ENCODE data around the gene TCF12. TPM values are rescaled to one million over a fixed set of nuclear protein-coding genes. Genes with fewer than 3 reads are reported as not detected.
"Not testable (repeated sequence)": the region's sequence is repeated elsewhere in the genome, so short reads cannot be mapped to it uniquely, and the experiment has no call there.

Gene TCF12
- total and polyA plus RNA-seq, 5 donors from 2014 or later: 45.7 to 83.7 (median 68.2) TPM

GRCh38 chr15:57005244-57005643, 86.8 kb downstream of the TCF12 start:
- Mint-ChIP-seq H3K9me3 (peaks cover 0 to 1% (median 0%) of the 10 kb centered on the region in 7 donors), H3K4me1 (peaks cover 20 to 50% (median 36%) of the 10 kb centered on the region in 4 donors), H3K4me3 (no peak overlapping the region), H3K27me3 (no peaks in the 10 kb centered on the region), H3K27ac (no peak overlapping the region), H3K36me3 (peaks cover 8% of the 10 kb centered on the region)
- H3K4me3 ChIP-seq (ENCODE audit: low read depth, low read length): no peak overlapping the region
- H3K9me3 ChIP-seq (ENCODE audit: control insufficient read depth in 2 of 2, low read length in 2 of 2): no peaks in the 10 kb centered on the region
- DNase-seq (no peak), ATAC-seq (ENCODE audit: low read depth in 2 of 2) (no peak)
- peaks cover 3% of the 10 kb centered on the region for H3K36me3 ChIP-seq (ENCODE audit: control insufficient read depth, insufficient read depth, low read length)
- H3K4me1 ChIP-seq (ENCODE audit: control insufficient read depth, insufficient read depth, low read length, poor library complexity, severe bottlenecking): no peaks in the 10 kb centered on the region
- H3K27ac ChIP-seq (ENCODE audit: insufficient read depth, low read length, poor library complexity, severe bottlenecking): no peak overlapping the region
- H3K27me3 ChIP-seq (ENCODE audit: control insufficient read depth, insufficient read depth, low read length): no peaks in the 10 kb centered on the region

DNA sequence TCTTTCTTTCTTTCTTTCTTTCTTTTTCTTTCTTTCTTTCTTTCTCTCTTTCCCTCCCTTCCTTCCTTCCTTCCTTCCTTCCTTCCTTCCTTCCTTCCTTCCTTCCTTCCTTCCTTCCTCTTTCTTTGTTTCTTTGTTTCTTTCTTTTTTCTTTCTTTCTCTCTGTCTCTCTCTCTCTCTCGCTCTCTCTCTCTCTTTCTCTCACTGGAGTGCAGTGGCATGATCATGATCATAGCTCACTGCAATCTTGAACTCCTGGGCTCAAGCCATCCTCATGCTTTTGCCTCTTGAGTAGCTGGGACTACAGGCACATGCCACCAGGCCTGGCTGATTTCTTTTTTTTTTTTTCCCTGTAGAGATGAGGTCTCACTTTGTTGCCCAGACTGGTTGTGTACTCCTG, 89.4 kb downstream of the TCF12 start:
- H3K27me3 Mint-ChIP-seq; H3K27me3 ChIP-seq (ENCODE audit: control insufficient read depth, insufficient read depth, low read length); H3K36me3 ChIP-seq (ENCODE audit: control insufficient read depth, insufficient read depth, low read length); H3K9me3 ChIP-seq (ENCODE audit: control insufficient read depth in 2 of 2, low read length in 2 of 2); ATAC-seq (ENCODE audit: low read depth in 2 of 2); H3K4me3 ChIP-seq (ENCODE audit: low read depth, low read length); H3K27ac ChIP-seq (ENCODE audit: insufficient read depth, low read length, poor library complexity, severe bottlenecking); H3K9me3 Mint-ChIP-seq; DNase-seq; H3K4me1 ChIP-seq (ENCODE audit: control insufficient read depth, insufficient read depth, low read length, poor library complexity, severe bottlenecking): not testable (repeated sequence)
- peak overlapping the region in 1 of 3 donors; percentile 83 for H3K27ac Mint-ChIP-seq
- peaks cover 11% of the 10 kb centered on the region for H3K36me3 Mint-ChIP-seq
- peaks cover 22 to 57% (median 37%) of the 10 kb centered on the region in 4 donors for H3K4me1 Mint-ChIP-seq
- H3K4me3 Mint-ChIP-seq: peak overlapping the region in 2 of 4 donors; percentile 8 to 61

- H3K27me3 ChIP-seq (ENCODE audit: control insufficient read depth, insufficient read depth, low read length): no peaks in the 10 kb centered on the region
- ATAC-seq (ENCODE audit: low read depth in 2 of 2) (no peak), DNase-seq (no peak)
- no peak overlapping the region for H3K4me3 Mint-ChIP-seq
- no peaks in the 10 kb centered on the region for H3K4me1 ChIP-seq (ENCODE audit: control insufficient read depth, insufficient read depth, low read length, poor library complexity, severe bottlenecking)
- no peaks in the 10 kb centered on the region for H3K9me3 ChIP-seq (ENCODE audit: control insufficient read depth in 2 of 2, low read length in 2 of 2)
- no peak overlapping the region for H3K4me3 ChIP-seq (ENCODE audit: low read depth, low read length)
- peaks cover 11% of the 10 kb centered on the region for H3K36me3 Mint-ChIP-seq
- no peak overlapping the region for H3K27ac ChIP-seq (ENCODE audit: insufficient read depth, low read length, poor library complexity, severe bottlenecking)
- H3K27ac Mint-ChIP-seq: peak overlapping the region in 2 of 3 donors; percentile 14 to 48
- peaks cover 3% of the 10 kb centered on the region for H3K36me3 ChIP-seq (ENCODE audit: control insufficient read depth, insufficient read depth, low read length)
- H3K9me3 Mint-ChIP-seq: peaks cover 0 to 2% (median 0%) of the 10 kb centered on the region in 7 donors
- peaks cover 17 to 68% (median 39%) of the 10 kb centered on the region in 4 donors for H3K4me1 Mint-ChIP-seq
- no peaks in the 10 kb centered on the region for H3K27me3 Mint-ChIP-seq
These were observed 92.3 kb downstream of the TCF12 start for GRCh38 chr15:57010724-57011123.

DNA sequence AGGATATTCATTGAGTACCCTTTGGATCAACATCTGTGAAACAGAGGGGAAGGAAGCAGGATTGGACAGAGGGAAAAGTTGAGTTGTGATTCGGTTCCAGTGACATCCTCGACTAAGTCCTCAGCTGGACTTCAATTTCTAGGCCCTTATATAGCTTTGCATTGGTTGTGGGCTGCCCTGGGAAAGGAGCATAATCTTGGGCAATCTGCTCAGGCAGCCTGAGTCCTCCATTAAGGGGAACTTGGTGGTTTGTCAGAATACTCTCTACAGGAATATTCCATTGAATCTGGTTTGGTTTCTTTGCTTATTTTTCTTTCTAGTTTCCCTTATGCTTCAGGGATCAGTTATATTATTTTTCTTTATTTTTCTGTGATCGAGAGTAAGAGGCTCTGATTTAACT, 94.1 kb downstream of the TCF12 start:
- Mint-ChIP-seq H3K4me3 (no peak overlapping the region), H3K4me1 (peaks cover 13 to 74% (median 43%) of the 10 kb centered on the region in 4 donors), H3K27me3 (no peaks in the 10 kb centered on the region), H3K36me3 (peaks cover 13% of the 10 kb centered on the region), H3K9me3 (peaks cover 0 to 2% (median 0%) of the 10 kb centered on the region in 7 donors), H3K27ac (peak overlapping the region in 1 of 3 donors; percentile 14)
- Histone ChIP-seq H3K36me3 (ENCODE audit: control insufficient read depth, insufficient read depth, low read length) (peaks cover 4% of the 10 kb centered on the region), H3K9me3 (ENCODE audit: control insufficient read depth in 2 of 2, low read length in 2 of 2) (no peaks in the 10 kb centered on the region), H3K27me3 (ENCODE audit: control insufficient read depth, insufficient read depth, low read length) (no peaks in the 10 kb centered on the region), H3K4me3 (ENCODE audit: low read depth, low read length) (no peak overlapping the region), H3K27ac (ENCODE audit: insufficient read depth, low read length, poor library complexity, severe bottlenecking) (no peak overlapping the region), H3K4me1 (ENCODE audit: control insufficient read depth, insufficient read depth, low read length, poor library complexity, severe bottlenecking) (no peaks in the 10 kb centered on the region)
- DNase-seq: no peak
- ATAC-seq (ENCODE audit: low read depth in 2 of 2): no peak

- not testable (repeated sequence) for H3K36me3 ChIP-seq (ENCODE audit: control insufficient read depth, insufficient read depth, low read length); H3K9me3 ChIP-seq (ENCODE audit: control insufficient read depth in 2 of 2, low read length in 2 of 2); DNase-seq; H3K9me3 Mint-ChIP-seq; H3K27me3 ChIP-seq (ENCODE audit: control insufficient read depth, insufficient read depth, low read length); H3K27me3 Mint-ChIP-seq; H3K4me3 ChIP-seq (ENCODE audit: low read depth, low read length); H3K27ac ChIP-seq (ENCODE audit: insufficient read depth, low read length, poor library complexity, severe bottlenecking); H3K4me3 Mint-ChIP-seq; H3K4me1 ChIP-seq (ENCODE audit: control insufficient read depth, insufficient read depth, low read length, poor library complexity, severe bottlenecking); ATAC-seq (ENCODE audit: low read depth in 2 of 2)
- Mint-ChIP-seq H3K36me3 (peaks cover 13% of the 10 kb centered on the region), H3K4me1 (peaks cover 20 to 78% (median 49%) of the 10 kb centered on the region in 4 donors), H3K27ac (peak overlapping the region in 1 of 3 donors; percentile 18)
These were observed 96.5 kb downstream of the TCF12 start for GRCh38 chr15:57014896-57015295.

- H3K27ac ChIP-seq (ENCODE audit: insufficient read depth, low read length, poor library complexity, severe bottlenecking): no peak overlapping the region
- no peaks in the 10 kb centered on the region for H3K27me3 ChIP-seq (ENCODE audit: control insufficient read depth, insufficient read depth, low read length)
- Mint-ChIP-seq H3K9me3 (peaks cover 0 to 2% (median 0%) of the 10 kb centered on the region in 7 donors), H3K4me3 (no peak overlapping the region), H3K36me3 (peaks cover 12% of the 10 kb centered on the region), H3K4me1 (peaks cover 24 to 77% (median 50%) of the 10 kb centered on the region in 4 donors), H3K27ac (peak overlapping the region in 1 of 3 donors; percentile 26), H3K27me3 (no peaks in the 10 kb centered on the region)
- H3K4me3 ChIP-seq (ENCODE audit: low read depth, low read length): no peak overlapping the region
- H3K9me3 ChIP-seq (ENCODE audit: control insufficient read depth in 2 of 2, low read length in 2 of 2): no peaks in the 10 kb centered on the region
- peaks cover 2% of the 10 kb centered on the region for H3K36me3 ChIP-seq (ENCODE audit: control insufficient read depth, insufficient read depth, low read length)
- ATAC-seq (ENCODE audit: low read depth in 2 of 2): no peak
- no peak for DNase-seq
- H3K4me1 ChIP-seq (ENCODE audit: control insufficient read depth, insufficient read depth, low read length, poor library complexity, severe bottlenecking): no peaks in the 10 kb centered on the region
These were observed 96.9 kb downstream of the TCF12 start for GRCh38 chr15:57015360-57015759.

GRCh38 chr15:57015897-57016296, 97.5 kb downstream of the TCF12 start:
- no peak for ATAC-seq (ENCODE audit: low read depth in 2 of 2)
- peak overlapping the region in 1 of 3 donors; percentile 10 for H3K27ac Mint-ChIP-seq
- Histone ChIP-seq H3K27me3 (ENCODE audit: control insufficient read depth, insufficient read depth, low read length) (no peaks in the 10 kb centered on the region), H3K36me3 (ENCODE audit: control insufficient read depth, insufficient read depth, low read length) (peaks cover 2% of the 10 kb centered on the region), H3K9me3 (ENCODE audit: control insufficient read depth in 2 of 2, low read length in 2 of 2) (no peaks in the 10 kb centered on the region), H3K4me3 (ENCODE audit: low read depth, low read length) (no peak overlapping the region), H3K27ac (ENCODE audit: insufficient read depth, low read length, poor library complexity, severe bottlenecking) (no peak overlapping the region), H3K4me1 (ENCODE audit: control insufficient read depth, insufficient read depth, low read length, poor library complexity, severe bottlenecking) (no peaks in the 10 kb centered on the region)
- peaks cover 11% of the 10 kb centered on the region for H3K36me3 Mint-ChIP-seq
- H3K4me1 Mint-ChIP-seq: peaks cover 30 to 73% (median 48%) of the 10 kb centered on the region in 4 donors
- peaks cover 0 to 2% (median 0%) of the 10 kb centered on the region in 7 donors for H3K9me3 Mint-ChIP-seq
- H3K4me3 Mint-ChIP-seq: no peak overlapping the region
- DNase-seq: no peak
- H3K27me3 Mint-ChIP-seq: no peaks in the 10 kb centered on the region

DNA sequence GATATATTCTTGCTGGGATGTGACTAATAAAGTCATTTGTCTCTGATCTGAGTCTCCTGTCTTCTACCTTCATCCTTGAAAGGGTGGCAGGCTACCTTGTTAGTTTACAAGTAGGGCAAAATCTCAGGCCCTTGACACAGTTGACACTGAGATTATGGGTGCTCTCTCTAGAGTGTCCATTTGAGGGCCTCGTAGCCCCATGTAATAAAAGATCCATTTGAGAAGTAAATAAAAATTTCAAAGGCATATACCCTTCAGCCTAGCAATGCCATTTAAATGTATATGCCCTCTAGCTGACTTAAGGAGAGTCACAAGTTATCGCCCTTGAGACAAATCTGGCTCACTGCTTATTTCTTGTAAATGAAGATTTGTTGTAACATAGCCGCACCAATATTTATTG, 98.6 kb downstream of the TCF12 start:
- Mint-ChIP-seq H3K4me3 (no peak overlapping the region), H3K27me3 (no peaks in the 10 kb centered on the region), H3K4me1 (peaks cover 32 to 74% (median 43%) of the 10 kb centered on the region in 4 donors), H3K36me3 (peaks cover 14% of the 10 kb centered on the region), H3K9me3 (peaks cover 0 to 3% (median 0%) of the 10 kb centered on the region in 7 donors), H3K27ac (peak overlapping the region in 2 of 3 donors; percentile 10 to 74)
- peaks cover 2% of the 10 kb centered on the region for H3K36me3 ChIP-seq (ENCODE audit: control insufficient read depth, insufficient read depth, low read length)
- DNase-seq (peak in 1 of 3 donors; percentile 30), ATAC-seq (ENCODE audit: low read depth in 2 of 2) (no peak)
- H3K4me1 ChIP-seq (ENCODE audit: control insufficient read depth, insufficient read depth, low read length, poor library complexity, severe bottlenecking): no peaks in the 10 kb centered on the region
- H3K27ac ChIP-seq (ENCODE audit: insufficient read depth, low read length, poor library complexity, severe bottlenecking): no peak overlapping the region
- H3K4me3 ChIP-seq (ENCODE audit: low read depth, low read length): no peak overlapping the region
- H3K9me3 ChIP-seq (ENCODE audit: control insufficient read depth in 2 of 2, low read length in 2 of 2): no peaks in the 10 kb centered on the region
- no peaks in the 10 kb centered on the region for H3K27me3 ChIP-seq (ENCODE audit: control insufficient read depth, insufficient read depth, low read length)
